Mammary epithelial cell (primary cell): ENCODE results near the gene GNAT1.

ENCODE experiments used
- CTCF ChIP-seq, 2 donors: IDR thresholded peaks in 1 of 2; conservative IDR thresholded peaks in 1 of 2; 2 replicates each; pipeline ENCODE4 v1.5.1; 2011 to 2012; ENCODE audit warnings: inconsistent platforms in 2 of 2, low read length in 2 of 2, mild to moderate bottlenecking in 2 of 2, control low read depth in 1 of 2, low read depth in 1 of 2; ENCODE audit not compliant: insufficient read depth in 1 of 2; ENCODE audit errors: extremely low read depth in 1 of 2
- EZH2 ChIP-seq: IDR thresholded peaks from 2 replicates; pipeline ENCODE4 v1.6.1; 2012; ENCODE audit warnings: low read length, inconsistent platforms, borderline replicate concordance

GRCh38 chr3:50203113-50203808, 11.9 kb downstream of the GNAT1 start:
- TF ChIP-seq CTCF (conservative IDR thresholded peaks at IDR 0.05 in 1 of 2, IDR thresholded peaks at IDR 0.05 in 1 of 2; ENCODE audit: extremely low read depth in 1 of 2, insufficient read depth in 1 of 2, low read depth in 1 of 2, low read length in 2 of 2) (no peak), EZH2 (no peak)
